Ramos (cell line): ENCODE results near the gene ZNF330.

Experiments used
- in situ Hi-C: fragments of 300-500 bp; cut with MboI; formaldehyde crosslinking; loops from one replicate; pipeline ENCODE4 v1.14.3; 2022; ENCODE audit warnings: low sequenced_read_pairs; ENCODE audit not compliant: unreplicated experiment

Gene ZNF330

GRCh38 chr4:141229408-141230101 is 8.9 kb downstream of the ZNF330 start:
- in situ Hi-C loops, result no loop called here

- in situ Hi-C loops, result no loop called here
These were observed 13.0 kb downstream of the ZNF330 start for GRCh38 chr4:141233673-141234072.

- in situ Hi-C loops, result no loop called here
These were observed 17.5 kb downstream of the ZNF330 start for GRCh38 chr4:141238186-141238585.

DNA sequence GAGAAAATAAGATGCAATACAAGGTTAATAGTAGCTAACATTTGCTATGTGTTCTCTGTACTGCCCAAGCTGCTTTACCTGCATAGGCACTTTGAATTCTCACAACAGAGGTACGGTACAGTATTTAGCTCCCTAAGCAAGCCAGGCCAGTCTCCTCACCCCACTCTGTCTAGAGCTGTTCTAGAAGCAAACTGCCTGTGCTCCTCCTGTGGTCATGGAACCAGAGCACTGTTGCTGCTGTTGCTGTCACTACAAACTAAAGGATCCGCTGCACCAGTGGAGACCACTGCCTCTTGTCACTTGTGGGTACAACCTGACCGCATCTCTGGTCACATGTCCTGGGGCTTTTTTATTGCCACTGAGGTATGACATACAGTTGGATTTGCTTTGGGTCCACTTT is 19.6 kb downstream of the ZNF330 start:
- in situ Hi-C loops, result no loop called here

DNA sequence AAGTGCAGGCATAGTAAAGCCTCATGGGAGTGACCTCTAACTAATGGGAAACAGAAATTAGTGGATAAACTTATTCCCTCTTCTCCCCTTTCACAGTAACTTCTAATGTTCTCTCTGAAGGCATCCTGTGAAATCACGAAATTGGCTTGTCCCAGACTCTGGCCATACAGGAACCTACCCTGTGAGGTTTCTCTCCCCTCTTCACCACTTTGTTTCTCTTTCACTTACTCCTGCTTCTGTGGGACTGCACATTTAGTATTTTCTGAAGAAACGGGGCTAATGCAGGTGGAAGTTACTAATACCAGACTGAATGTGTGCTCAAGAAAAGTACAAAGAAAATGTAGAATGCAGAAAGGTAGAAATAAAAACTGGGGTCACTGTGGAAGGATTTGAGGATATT is 20.0 kb downstream of the ZNF330 start:
- in situ Hi-C loops, result no loop called here

DNA sequence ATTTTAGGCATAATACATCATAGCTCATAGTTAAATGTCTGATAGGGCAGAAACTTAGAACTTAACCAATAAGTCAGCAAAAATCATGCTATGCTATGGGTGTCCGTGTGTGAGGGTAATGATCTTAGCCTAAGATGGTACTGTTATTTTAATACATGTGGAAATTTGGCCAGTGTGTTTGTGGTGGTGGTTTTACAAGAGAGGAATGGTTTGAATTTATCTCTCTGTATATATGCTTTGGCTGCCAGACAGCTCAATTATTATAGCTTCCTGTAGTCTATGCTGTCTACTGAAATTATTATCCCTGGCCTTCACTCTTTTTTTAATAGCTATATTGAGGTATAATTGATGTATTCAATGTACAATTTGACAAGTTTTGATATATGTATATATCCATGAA is 21.3 kb downstream of the ZNF330 start:
- in situ Hi-C loops, result no loop called here

DNA sequence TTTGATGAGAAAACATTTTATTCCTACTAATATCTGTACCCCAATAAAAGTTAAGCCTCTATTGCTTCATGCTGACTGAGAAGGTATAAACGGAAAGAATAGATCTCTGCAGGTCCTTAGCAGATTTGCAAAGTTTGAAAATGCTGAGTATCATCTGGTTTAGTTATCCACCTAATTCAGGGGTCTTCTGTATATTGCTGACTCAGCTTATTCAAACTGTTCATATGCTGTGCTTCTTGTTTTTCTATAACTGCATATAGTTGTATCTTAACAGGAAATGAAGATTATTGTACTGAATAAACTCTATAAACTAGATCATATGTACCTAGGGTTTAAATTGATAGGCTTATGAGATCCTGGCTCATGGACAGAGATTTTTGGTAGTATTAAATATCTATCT is 23.7 kb downstream of the ZNF330 start:
- in situ Hi-C loops, result no loop called here

DNA sequence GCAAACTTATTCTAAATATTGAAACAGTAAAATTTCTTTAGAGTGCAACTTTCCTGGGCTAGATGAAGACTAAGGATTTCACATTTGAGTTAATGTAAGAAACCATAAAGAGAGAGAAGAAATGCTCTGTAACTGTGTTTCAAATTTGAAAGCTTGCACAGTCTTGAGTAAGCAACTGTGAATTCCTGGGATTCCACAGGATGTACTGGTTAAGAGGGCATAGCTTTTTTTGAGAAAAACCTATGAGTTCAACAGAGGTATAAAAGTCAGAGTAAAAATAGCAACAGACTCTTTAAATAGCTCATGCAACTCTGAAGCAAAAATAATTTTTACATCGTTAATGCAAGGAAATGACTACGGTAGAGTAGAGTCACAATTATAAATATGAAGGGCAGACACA is 25.5 kb downstream of the ZNF330 start:
- in situ Hi-C loops, result no loop called here

- in situ Hi-C loops, result no loop called here
These were observed 26.2 kb downstream of the ZNF330 start for GRCh38 chr4:141246683-141247429.

GRCh38 chr4:141247430-141247780 is 26.7 kb downstream of the ZNF330 start:
- in situ Hi-C loops, result no loop called here

DNA sequence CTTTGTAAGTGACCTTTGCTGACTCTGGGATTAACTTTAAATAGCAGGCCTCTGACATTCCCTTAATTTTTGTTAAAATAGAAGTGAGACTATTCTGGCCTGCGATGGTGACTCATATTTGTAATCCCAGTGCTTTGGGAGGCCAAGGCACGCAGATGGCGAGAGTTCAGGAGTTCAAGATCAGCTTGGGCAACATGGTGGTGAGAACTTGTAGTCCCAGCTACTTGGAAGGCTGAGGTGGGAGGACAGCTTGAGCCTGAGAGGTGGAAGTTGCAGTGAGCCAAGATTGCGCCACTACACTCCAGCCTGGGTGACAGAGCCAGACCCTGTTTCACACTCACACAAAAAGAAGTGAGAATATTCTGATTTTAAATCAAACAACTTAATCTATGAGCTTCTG is 27.3 kb downstream of the ZNF330 start:
- in situ Hi-C loops, result no loop called here

DNA sequence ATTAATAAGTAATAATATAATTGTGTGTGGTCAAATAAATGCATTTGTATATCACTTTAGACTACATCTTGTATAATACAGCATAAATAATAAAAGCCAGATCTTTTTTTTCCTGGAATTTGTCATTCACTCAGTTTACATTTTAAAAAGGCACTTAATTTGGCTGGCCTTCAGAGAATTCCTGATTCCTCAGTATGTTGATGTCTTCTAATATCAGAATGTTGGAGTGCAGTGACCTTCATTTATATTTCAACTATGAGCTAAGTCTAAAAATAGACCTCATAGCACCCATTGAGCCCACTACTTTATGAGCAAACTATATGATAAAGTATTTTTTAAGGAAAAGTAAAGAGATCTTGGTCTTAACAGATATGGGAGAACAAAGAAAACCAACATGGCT is 27.8 kb downstream of the ZNF330 start:
- in situ Hi-C loops, result no loop called here

DNA sequence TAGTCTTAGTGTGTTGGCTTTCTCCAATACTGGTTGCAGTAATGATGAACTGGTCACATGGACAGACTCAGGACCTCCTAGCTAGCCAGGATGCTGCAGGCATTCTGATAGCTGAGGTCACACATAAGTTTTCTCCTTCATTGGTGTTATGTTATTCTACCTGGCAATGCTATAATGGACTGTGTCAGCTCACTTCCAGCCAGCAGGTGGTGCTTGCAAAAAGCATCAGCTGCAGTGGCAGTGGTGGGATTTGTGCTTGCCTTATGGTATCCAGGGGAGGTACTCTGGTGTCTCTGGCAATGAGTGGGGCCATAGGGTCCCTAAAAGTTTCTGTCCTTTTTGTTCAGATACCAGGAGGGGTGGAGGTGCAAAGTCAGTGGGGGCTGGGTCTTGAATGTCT is 33.6 kb downstream of the ZNF330 start:
- in situ Hi-C loops, result no loop called here

DNA sequence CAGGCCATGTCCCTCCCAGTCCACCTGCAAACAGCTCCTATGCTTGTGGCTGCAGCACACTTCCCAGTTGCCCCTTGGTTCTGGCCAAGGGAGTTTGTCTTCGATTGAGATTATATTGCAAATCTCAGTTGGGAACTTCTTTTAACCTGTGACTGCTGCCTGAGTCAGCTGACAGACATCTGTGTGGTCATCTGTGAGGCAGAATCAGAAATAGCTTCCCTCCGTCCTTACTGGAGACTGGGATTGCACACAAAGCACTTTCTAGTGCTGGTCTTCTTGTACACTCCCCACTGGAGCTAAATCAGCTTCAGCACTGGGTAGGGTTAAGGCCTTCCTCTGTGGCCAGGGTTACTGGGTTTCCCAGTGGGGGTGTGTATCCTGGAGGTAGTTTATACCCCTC is 34.3 kb downstream of the ZNF330 start:
- in situ Hi-C loops, result no loop called here

DNA sequence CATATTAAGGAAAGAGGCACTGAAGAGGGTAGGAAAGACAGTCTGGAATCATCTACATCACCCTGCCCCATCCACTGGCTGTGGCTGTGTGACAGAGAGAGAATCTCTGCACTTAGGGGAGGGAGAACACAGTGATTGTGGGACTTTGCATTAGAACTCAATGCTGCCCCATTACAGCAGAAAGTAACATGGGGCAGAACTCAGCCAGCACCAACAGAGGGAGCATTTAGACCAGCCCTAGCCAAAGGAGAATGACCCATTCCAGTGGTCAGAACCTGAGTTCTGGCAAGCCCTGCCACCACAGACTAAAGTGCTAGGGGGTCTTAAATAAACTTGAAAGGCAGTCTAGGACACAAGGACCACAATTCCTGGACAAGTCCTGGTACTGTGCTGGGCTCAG is 37.9 kb downstream of the ZNF330 start:
- in situ Hi-C loops, result no loop called here

DNA sequence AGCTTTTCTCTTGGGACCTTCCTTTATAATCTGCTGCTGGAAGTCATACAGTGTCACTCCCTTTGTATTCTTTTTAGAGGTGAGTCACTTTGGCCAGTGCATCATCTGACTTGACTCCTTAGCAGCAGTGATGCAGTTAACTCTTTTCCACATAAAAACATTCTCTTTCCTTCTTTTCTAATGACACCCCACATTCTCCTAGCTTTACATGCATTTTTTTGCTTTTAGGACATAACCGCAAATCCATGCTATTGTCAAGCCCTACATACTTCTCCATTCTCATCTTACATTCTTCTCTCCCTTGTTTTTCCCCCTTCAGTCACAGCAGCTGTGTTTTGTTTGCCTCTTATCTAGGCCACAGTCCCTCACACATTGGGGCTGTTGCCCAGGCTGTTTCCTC is 55.1 kb downstream of the ZNF330 start:
- in situ Hi-C loops, result no loop called here

GRCh38 chr4:141283152-141283551 is 62.5 kb downstream of the ZNF330 start:
- in situ Hi-C loops, result no loop called here

DNA sequence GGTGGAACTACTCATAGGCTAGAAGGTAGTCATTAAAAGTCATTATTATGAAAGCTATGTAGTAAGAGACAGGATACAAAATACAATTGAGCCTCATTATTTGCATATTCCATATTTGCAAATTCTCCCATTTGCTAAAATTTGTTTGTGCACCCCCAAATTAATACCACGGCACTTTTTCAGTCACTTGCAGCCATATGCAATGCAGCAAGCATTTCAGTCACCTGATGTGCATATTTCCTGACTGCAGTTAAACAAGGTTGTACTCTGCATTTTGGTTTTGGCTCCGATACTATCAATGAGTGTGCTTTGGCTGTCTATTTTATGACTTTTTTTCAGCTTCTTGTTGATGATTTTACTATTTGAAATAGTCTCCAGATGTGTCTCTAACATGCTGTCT is 62.9 kb downstream of the ZNF330 start:
- in situ Hi-C loops, result no loop called here
